ENCODE results near the gene ZNHIT6.
A peak's percentile ranks its signal among the peaks of the same experiment; 100 is the strongest.

ZNHIT6 gene

GRCh38 chr1:85615586-85616363, 92.5 kb downstream of the ZNHIT6 start:
- DNase-seq = peak in 2 of 3 donors; percentile 24 to 46
- H3K9me3 ChIP-seq (ENCODE audit: control extremely low read depth in 1 of 5, control insufficient read depth in 4 of 5, insufficient read depth in 2 of 5, low read depth in 1 of 5, low read length in 4 of 5) = peaks cover 0 to 18% (median 8%) of the 10 kb centered on the region in 5 experiments
- no peaks in the 10 kb centered on the region for H3K36me3 ChIP-seq (ENCODE audit: control insufficient read depth in 4 of 4, insufficient read depth in 4 of 4, low read length in 3 of 4)
- ChIA-PET POLR2A (no interaction called here), CTCF (no interaction called here)
- peaks cover 0 to 2% (median 0%) of the 10 kb centered on the region in 4 experiments for H3K4me1 ChIP-seq (ENCODE audit: control extremely low read depth in 1 of 4, control insufficient read depth in 4 of 4, insufficient read depth in 4 of 4, low read length in 3 of 4)
- H3K27ac ChIP-seq (ENCODE audit: insufficient read depth in 1 of 2, low read depth in 1 of 2, low read length in 2 of 2, poor library complexity in 1 of 2, severe bottlenecking in 2 of 2) = no peak overlapping the region
- H3K4me3 ChIP-seq (ENCODE audit: control insufficient read depth in 1 of 7, extremely low read depth in 1 of 7, insufficient read depth in 4 of 7, low read depth in 2 of 7, low read length in 6 of 7) = peak overlapping the region in 1 of 7 experiments; percentile 7
- WGBS (ENCODE audit: insufficient coverage) = 30% methylated on average over 39 of the region's 49 CpGs
- peaks cover 0 to 15% (median 6%) of the 10 kb centered on the region in 5 experiments for H3K27me3 ChIP-seq (replicated peaks in 2 of 5; ENCODE audit: control insufficient read depth in 4 of 5, insufficient read depth in 5 of 5, low read length in 4 of 5)

- DNase-seq = no peak
- 82% methylated on average over 6 of the region's 6 CpGs for WGBS (ENCODE audit: insufficient coverage)
- peaks cover 0 to 15% (median 6%) of the 10 kb centered on the region in 5 experiments for H3K27me3 ChIP-seq (replicated peaks in 2 of 5; ENCODE audit: control insufficient read depth in 4 of 5, insufficient read depth in 5 of 5, low read length in 4 of 5)
- CTCF ChIA-PET = no interaction called here
- H3K36me3 ChIP-seq (ENCODE audit: control insufficient read depth in 4 of 4, insufficient read depth in 4 of 4, low read length in 3 of 4) = no peaks in the 10 kb centered on the region
- H3K4me1 ChIP-seq (ENCODE audit: control extremely low read depth in 1 of 4, control insufficient read depth in 4 of 4, insufficient read depth in 4 of 4, low read length in 3 of 4) = peaks cover 0 to 2% (median 0%) of the 10 kb centered on the region in 4 experiments
- no peak overlapping the region for H3K27ac ChIP-seq (ENCODE audit: insufficient read depth in 1 of 2, low read depth in 1 of 2, low read length in 2 of 2, poor library complexity in 1 of 2, severe bottlenecking in 2 of 2)
- peaks cover 0 to 14% (median 5%) of the 10 kb centered on the region in 5 experiments for H3K9me3 ChIP-seq (ENCODE audit: control extremely low read depth in 1 of 5, control insufficient read depth in 4 of 5, insufficient read depth in 2 of 5, low read depth in 1 of 5, low read length in 4 of 5)
- no peak overlapping the region for H3K4me3 ChIP-seq (ENCODE audit: control insufficient read depth in 1 of 7, extremely low read depth in 1 of 7, insufficient read depth in 4 of 7, low read depth in 2 of 7, low read length in 6 of 7)
- POLR2A ChIA-PET = interaction anchor here (0.6 kb wide), 1 partner anchor 289 kb away, joined by 3 read pairs; no protein-coding TSS in a partner anchor
Measured at GRCh38 chr1:85612704-85613361, 95.4 kb downstream of the ZNHIT6 start.

GRCh38 chr1:85611856-85612255, 96.4 kb downstream of the ZNHIT6 start:
- WGBS (ENCODE audit: insufficient coverage) = 94% methylated on average over 5 of the region's 5 CpGs
- CTCF ChIA-PET = no interaction called here
- no peak for DNase-seq
- POLR2A ChIA-PET = no interaction called here
- Histone ChIP-seq H3K4me1 (ENCODE audit: control extremely low read depth in 1 of 4, control insufficient read depth in 4 of 4, insufficient read depth in 4 of 4, low read length in 3 of 4) (peaks cover 0 to 2% (median 0%) of the 10 kb centered on the region in 4 experiments), H3K27me3 (replicated peaks in 2 of 5; ENCODE audit: control insufficient read depth in 4 of 5, insufficient read depth in 5 of 5, low read length in 4 of 5) (peaks cover 0 to 15% (median 6%) of the 10 kb centered on the region in 5 experiments), H3K36me3 (ENCODE audit: control insufficient read depth in 4 of 4, insufficient read depth in 4 of 4, low read length in 3 of 4) (no peaks in the 10 kb centered on the region), H3K27ac (ENCODE audit: insufficient read depth in 1 of 2, low read depth in 1 of 2, low read length in 2 of 2, poor library complexity in 1 of 2, severe bottlenecking in 2 of 2) (no peak overlapping the region), H3K9me3 (ENCODE audit: control extremely low read depth in 1 of 5, control insufficient read depth in 4 of 5, insufficient read depth in 2 of 5, low read depth in 1 of 5, low read length in 4 of 5) (peaks cover 0 to 14% (median 5%) of the 10 kb centered on the region in 5 experiments), H3K4me3 (ENCODE audit: control insufficient read depth in 1 of 7, extremely low read depth in 1 of 7, insufficient read depth in 4 of 7, low read depth in 2 of 7, low read length in 6 of 7) (no peak overlapping the region)

GRCh38 chr1:85611425-85611824, 96.8 kb downstream of the ZNHIT6 start:
- WGBS (ENCODE audit: insufficient coverage) = 100% methylated on average over 1 of the region's 2 CpGs
- Histone ChIP-seq H3K4me1 (ENCODE audit: control extremely low read depth in 1 of 4, control insufficient read depth in 4 of 4, insufficient read depth in 4 of 4, low read length in 3 of 4) (peaks cover 0 to 2% (median 0%) of the 10 kb centered on the region in 4 experiments), H3K4me3 (ENCODE audit: control insufficient read depth in 1 of 7, extremely low read depth in 1 of 7, insufficient read depth in 4 of 7, low read depth in 2 of 7, low read length in 6 of 7) (no peak overlapping the region), H3K36me3 (ENCODE audit: control insufficient read depth in 4 of 4, insufficient read depth in 4 of 4, low read length in 3 of 4) (no peaks in the 10 kb centered on the region), H3K27ac (ENCODE audit: insufficient read depth in 1 of 2, low read depth in 1 of 2, low read length in 2 of 2, poor library complexity in 1 of 2, severe bottlenecking in 2 of 2) (no peak overlapping the region), H3K27me3 (replicated peaks in 2 of 5; ENCODE audit: control insufficient read depth in 4 of 5, insufficient read depth in 5 of 5, low read length in 4 of 5) (peaks cover 0 to 11% (median 6%) of the 10 kb centered on the region in 5 experiments), H3K9me3 (ENCODE audit: control extremely low read depth in 1 of 5, control insufficient read depth in 4 of 5, insufficient read depth in 2 of 5, low read depth in 1 of 5, low read length in 4 of 5) (peaks cover 0 to 12% (median 4%) of the 10 kb centered on the region in 5 experiments)
- DNase-seq = no peak
- ChIA-PET CTCF (no interaction called here), POLR2A (no interaction called here)

- H3K4me1 ChIP-seq (ENCODE audit: control extremely low read depth in 1 of 4, control insufficient read depth in 4 of 4, insufficient read depth in 4 of 4, low read length in 3 of 4) = no peaks in the 10 kb centered on the region
- ChIA-PET POLR2A (no interaction called here), CTCF (no interaction called here)
- no peak overlapping the region for H3K4me3 ChIP-seq (ENCODE audit: control insufficient read depth in 1 of 7, extremely low read depth in 1 of 7, insufficient read depth in 4 of 7, low read depth in 2 of 7, low read length in 6 of 7)
- no peak overlapping the region for H3K27ac ChIP-seq (ENCODE audit: insufficient read depth in 1 of 2, low read depth in 1 of 2, low read length in 2 of 2, poor library complexity in 1 of 2, severe bottlenecking in 2 of 2)
- no peak for DNase-seq
- H3K27me3 ChIP-seq (replicated peaks in 2 of 5; ENCODE audit: control insufficient read depth in 4 of 5, insufficient read depth in 5 of 5, low read length in 4 of 5) = peaks cover 0 to 2% (median 0%) of the 10 kb centered on the region in 5 experiments
- no peaks in the 10 kb centered on the region for H3K36me3 ChIP-seq (ENCODE audit: control insufficient read depth in 4 of 4, insufficient read depth in 4 of 4, low read length in 3 of 4)
- H3K9me3 ChIP-seq (ENCODE audit: control extremely low read depth in 1 of 5, control insufficient read depth in 4 of 5, insufficient read depth in 2 of 5, low read depth in 1 of 5, low read length in 4 of 5) = peaks cover 0 to under 1% (median 0%) of the 10 kb centered on the region in 5 experiments
Measured at GRCh38 chr1:85609976-85610375, 98.3 kb downstream of the ZNHIT6 start.

GRCh38 chr1:85608851-85609250, 99.4 kb downstream of the ZNHIT6 start:
- DNase-seq = no peak
- Histone ChIP-seq H3K4me3 (ENCODE audit: control insufficient read depth in 1 of 7, extremely low read depth in 1 of 7, insufficient read depth in 4 of 7, low read depth in 2 of 7, low read length in 6 of 7) (no peak overlapping the region), H3K9me3 (ENCODE audit: control extremely low read depth in 1 of 5, control insufficient read depth in 4 of 5, insufficient read depth in 2 of 5, low read depth in 1 of 5, low read length in 4 of 5) (no peaks in the 10 kb centered on the region), H3K27me3 (replicated peaks in 2 of 5; ENCODE audit: control insufficient read depth in 4 of 5, insufficient read depth in 5 of 5, low read length in 4 of 5) (no peaks in the 10 kb centered on the region), H3K27ac (ENCODE audit: insufficient read depth in 1 of 2, low read depth in 1 of 2, low read length in 2 of 2, poor library complexity in 1 of 2, severe bottlenecking in 2 of 2) (no peak overlapping the region), H3K4me1 (ENCODE audit: control extremely low read depth in 1 of 4, control insufficient read depth in 4 of 4, insufficient read depth in 4 of 4, low read length in 3 of 4) (no peaks in the 10 kb centered on the region), H3K36me3 (ENCODE audit: control insufficient read depth in 4 of 4, insufficient read depth in 4 of 4, low read length in 3 of 4) (no peaks in the 10 kb centered on the region)
- CTCF ChIA-PET = no interaction called here
- no CpG with 5 or more reads among the region's 1 CpG for WGBS (ENCODE audit: insufficient coverage)
- POLR2A ChIA-PET = no interaction called here

- Histone ChIP-seq H3K4me1 (ENCODE audit: control extremely low read depth in 1 of 4, control insufficient read depth in 4 of 4, insufficient read depth in 4 of 4, low read length in 3 of 4) (peaks cover 0 to 1% (median 0%) of the 10 kb centered on the region in 4 experiments), H3K9me3 (ENCODE audit: control extremely low read depth in 1 of 5, control insufficient read depth in 4 of 5, insufficient read depth in 2 of 5, low read depth in 1 of 5, low read length in 4 of 5) (no peaks in the 10 kb centered on the region), H3K36me3 (ENCODE audit: control insufficient read depth in 4 of 4, insufficient read depth in 4 of 4, low read length in 3 of 4) (no peaks in the 10 kb centered on the region), H3K27ac (ENCODE audit: insufficient read depth in 1 of 2, low read depth in 1 of 2, low read length in 2 of 2, poor library complexity in 1 of 2, severe bottlenecking in 2 of 2) (no peak overlapping the region), H3K27me3 (replicated peaks in 2 of 5; ENCODE audit: control insufficient read depth in 4 of 5, insufficient read depth in 5 of 5, low read length in 4 of 5) (no peaks in the 10 kb centered on the region), H3K4me3 (ENCODE audit: control insufficient read depth in 1 of 7, extremely low read depth in 1 of 7, insufficient read depth in 4 of 7, low read depth in 2 of 7, low read length in 6 of 7) (no peak overlapping the region)
- ChIA-PET POLR2A (no interaction called here), CTCF (no interaction called here)
- no peak for DNase-seq
- 90% methylated on average over 2 of the region's 4 CpGs for WGBS (ENCODE audit: insufficient coverage)
Measured at GRCh38 chr1:85607921-85608265, 100.3 kb downstream of the ZNHIT6 start.
